SK-N-SH treated with all-trans-retinoic acid at 6 μM for 48 hours (cell line): ENCODE measurements around the gene DNAJB2.
A peak's percentile ranks its signal among the peaks of the same experiment; 100 is the strongest.
"Not testable (repeated sequence)": the region's sequence is repeated elsewhere in the genome, so short reads cannot be mapped to it uniquely, and the experiment has no call there.

ENCODE experiments used
- ATAC-seq: fragments of 200-7000 bp; cut with Tn5 transposase; 3 replicates; pipeline ENCODE4 v1.9.1; 2020; ENCODE audit warnings: mild to moderate bottlenecking, moderate library complexity
- ARNTL ChIP-seq: fragments of 450-650 bp; formaldehyde crosslinking; IDR thresholded peaks from 2 replicates; pipeline ENCODE4 v1.5.0; 2020; ENCODE audit warnings: low read depth, mild to moderate bottlenecking, moderate library complexity, borderline replicate concordance
- BACH2 ChIP-seq: fragments of 250-450 bp; sonication (Bioruptor Pico); IDR thresholded peaks from 2 replicates; pipeline ENCODE4 v1.9.0; 2021; ENCODE audit warnings: mild to moderate bottlenecking, borderline replicate concordance
- CREB5 ChIP-seq: fragments of 250-450 bp; sonication (Bioruptor Pico); IDR thresholded peaks from 2 replicates; pipeline ENCODE4 v1.5.1; 2020; ENCODE audit warnings: low read depth, mild to moderate bottlenecking, moderate library complexity
- ESRRG ChIP-seq: fragments of 250-450 bp; sonication (Bioruptor Pico); IDR thresholded peaks from 2 replicates; pipeline ENCODE4 v1.6.1; 2021; ENCODE audit warnings: mild to moderate bottlenecking
- GLIS3 ChIP-seq: fragments of 250-450 bp; sonication (Bioruptor Pico); IDR thresholded peaks from 2 replicates; pipeline ENCODE4 v1.5.0; 2020; ENCODE audit warnings: mild to moderate bottlenecking, moderate library complexity
- ISL1 ChIP-seq: fragments of 250-450 bp; sonication (Bioruptor Pico); IDR thresholded peaks from 2 replicates; pipeline ENCODE4 v2.1.2; 2022; ENCODE audit warnings: mild to moderate bottlenecking, moderate library complexity
- OSR1 ChIP-seq: fragments of 250-450 bp; sonication (Bioruptor Pico); IDR thresholded peaks from 2 replicates; pipeline ENCODE4 v1.8.0; 2022; ENCODE audit warnings: moderate library complexity, mild to moderate bottlenecking, inconsistent platforms
- PATZ1 ChIP-seq: fragments of 250-450 bp; sonication (Bioruptor Pico); IDR thresholded peaks from 2 replicates; pipeline ENCODE4 v1.8.0; 2020; ENCODE audit warnings: mild to moderate bottlenecking, moderate library complexity, borderline replicate concordance
- POU6F1 ChIP-seq: fragments of 250-450 bp; sonication (Bioruptor Pico); IDR thresholded peaks from 2 replicates; pipeline ENCODE4 v1.8.0; 2021; ENCODE audit warnings: low read depth, mild to moderate bottlenecking, moderate library complexity, borderline replicate concordance
- PPARA ChIP-seq: fragments of 250-450 bp; sonication (Bioruptor Pico); IDR thresholded peaks from 2 replicates; pipeline ENCODE4 v1.5.0; 2020; ENCODE audit warnings: mild to moderate bottlenecking, borderline replicate concordance
- RARB ChIP-seq: fragments of 250-450 bp; sonication (Bioruptor Pico); IDR thresholded peaks from 2 replicates; pipeline ENCODE4 v1.8.0; 2021; ENCODE audit warnings: mild to moderate bottlenecking, moderate library complexity
- SNAI2 ChIP-seq: fragments of 250-450 bp; sonication (Bioruptor Pico); IDR thresholded peaks from 2 replicates; pipeline ENCODE4 v1.5.0; 2020; ENCODE audit warnings: mild to moderate bottlenecking, moderate library complexity
- TCF4 ChIP-seq: fragments of 250-450 bp; sonication (Bioruptor Pico); IDR thresholded peaks from 2 replicates; pipeline ENCODE4 v1.8.0; 2021; ENCODE audit warnings: mild to moderate bottlenecking, moderate library complexity, borderline replicate concordance
- TSHZ2 ChIP-seq: fragments of 250-450 bp; sonication (Bioruptor Pico); IDR thresholded peaks from 2 replicates; pipeline ENCODE4 v1.5.0; 2020; ENCODE audit warnings: mild to moderate bottlenecking, moderate library complexity
- ZC3H10 ChIP-seq: fragments of 250-450 bp; sonication (Bioruptor Pico); IDR thresholded peaks from 2 replicates; pipeline ENCODE4 v1.5.1; 2021; ENCODE audit warnings: mild to moderate bottlenecking, moderate library complexity
- ZFP3 ChIP-seq: fragments of 250-450 bp; sonication (Bioruptor Pico); IDR thresholded peaks from 2 replicates; pipeline ENCODE4 v1.5.0; 2020; ENCODE audit warnings: mild to moderate bottlenecking, moderate library complexity
- ZFP30 ChIP-seq: fragments of 450-650 bp; formaldehyde crosslinking; IDR thresholded peaks from 2 replicates; pipeline ENCODE4 v1.5.0; 2022; ENCODE audit warnings: mild to moderate bottlenecking, moderate library complexity
- ZNF565 ChIP-seq: fragments of 450-650 bp; formaldehyde crosslinking; conservative IDR thresholded peaks from 2 replicates; pipeline ENCODE4 v1.5.0; 2020; ENCODE audit warnings: low read depth, mild to moderate bottlenecking, moderate library complexity
- ZNF70 ChIP-seq: fragments of 450-650 bp; formaldehyde crosslinking; IDR thresholded peaks from 2 replicates; pipeline ENCODE4 v1.5.0; 2020; ENCODE audit warnings: mild to moderate bottlenecking, moderate library complexity
- ZNF8 ChIP-seq: fragments of 450-650 bp; formaldehyde crosslinking; IDR thresholded peaks from 2 replicates; pipeline ENCODE4 v1.5.0; 2020; ENCODE audit warnings: mild to moderate bottlenecking, moderate library complexity

Gene DNAJB2

GRCh38 chr2:219285373-219285735, 6.2 kb downstream of the DNAJB2 start:
- no peak for ATAC-seq

GRCh38 chr2:219285894-219286425, 6.8 kb downstream of the DNAJB2 start:
- ATAC-seq: 0 out of 3 replicates have a peak, but pooled peaks have one; percentile 9
- no peak for TF ChIP-seq TSHZ2 (CRISPR knock-in tag)
- no peak for TF ChIP-seq ZC3H10 (CRISPR knock-in tag)
- no peak for TF ChIP-seq SNAI2

More at GRCh38 chr2:219285373-219285735, 6.2 kb downstream of the DNAJB2 start:
- TF ChIP-seq ZNF70 (CRISPR knock-in tag): no peak
- no peak for TF ChIP-seq GLIS3 (CRISPR knock-in tag)
- TF ChIP-seq ZFP3 (CRISPR knock-in tag): no peak
- TF ChIP-seq PATZ1: no peak
- no peak for TF ChIP-seq ZFP30 (CRISPR knock-in tag)
- TF ChIP-seq CREB5 (CRISPR knock-in tag): no peak
- no peak for TF ChIP-seq SNAI2
- TF ChIP-seq ZC3H10 (CRISPR knock-in tag): no peak
- no peak for TF ChIP-seq ZNF8
- no peak for TF ChIP-seq TCF4

- no peak for ATAC-seq
- no peak for TF ChIP-seq PATZ1
- TF ChIP-seq TSHZ2 (CRISPR knock-in tag): no peak
- no peak for TF ChIP-seq ZFP3 (CRISPR knock-in tag)
- TF ChIP-seq CREB5 (CRISPR knock-in tag): no peak
- no peak for TF ChIP-seq ZNF565 (CRISPR knock-in tag)
- no peak for TF ChIP-seq ARNTL (CRISPR knock-in tag)
- no peak for TF ChIP-seq ISL1 (CRISPR knock-in tag)
- TF ChIP-seq BACH2 (CRISPR knock-in tag): no peak
- no peak for TF ChIP-seq ZFP30 (CRISPR knock-in tag)
- no peak for TF ChIP-seq SNAI2
- no peak for TF ChIP-seq TCF4
- no peak for TF ChIP-seq PPARA (CRISPR knock-in tag)
- no peak for TF ChIP-seq RARB (CRISPR knock-in tag)
- TF ChIP-seq ESRRG (CRISPR knock-in tag): no peak
- no peak for TF ChIP-seq ZNF70 (CRISPR knock-in tag)
- TF ChIP-seq OSR1 (CRISPR knock-in tag): no peak
- TF ChIP-seq POU6F1 (CRISPR knock-in tag): no peak
Observed at GRCh38 chr2:219286436-219287115, 7.4 kb downstream of the DNAJB2 start.

GRCh38 chr2:219287116-219287440, 7.9 kb downstream of the DNAJB2 start:
- ATAC-seq: not testable (repeated sequence)
